ENCODE measurements around the gene LDLRAD3. TPM values are rescaled to one million over a fixed set of nuclear protein-coding genes. Genes with fewer than 3 reads are reported as not detected.

Gene LDLRAD3
- total and polyA plus RNA-seq, 8 donors, result 2.5 to 6.8 (median 5.6) TPM

DNA sequence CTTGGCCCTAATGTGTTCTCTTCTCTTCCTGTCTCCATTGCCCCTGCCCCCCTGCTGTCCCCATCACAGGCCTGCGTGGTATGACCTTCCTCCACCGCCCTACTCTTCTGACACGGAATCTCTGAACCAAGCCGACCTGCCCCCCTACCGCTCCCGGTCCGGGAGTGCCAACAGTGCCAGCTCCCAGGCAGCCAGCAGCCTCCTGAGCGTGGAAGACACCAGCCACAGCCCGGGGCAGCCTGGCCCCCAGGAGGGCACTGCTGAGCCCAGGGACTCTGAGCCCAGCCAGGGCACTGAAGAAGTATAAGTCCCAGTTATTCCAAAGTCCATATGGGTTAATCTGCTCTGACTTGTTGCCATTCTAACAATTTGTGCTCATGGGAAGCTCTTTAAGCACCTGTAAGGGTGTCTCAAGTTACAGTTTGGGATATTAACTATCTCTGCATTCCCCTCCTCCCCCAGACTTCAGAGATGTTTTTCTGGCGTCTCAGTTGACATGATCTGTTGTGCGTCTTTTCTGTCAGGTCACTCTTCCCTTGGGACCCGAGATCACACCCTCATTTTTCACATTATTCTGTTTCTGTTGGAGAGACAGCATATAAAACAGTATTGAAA, 285.3 kb downstream of the LDLRAD3 start:
- TF ChIP-seq, protein P1, sequence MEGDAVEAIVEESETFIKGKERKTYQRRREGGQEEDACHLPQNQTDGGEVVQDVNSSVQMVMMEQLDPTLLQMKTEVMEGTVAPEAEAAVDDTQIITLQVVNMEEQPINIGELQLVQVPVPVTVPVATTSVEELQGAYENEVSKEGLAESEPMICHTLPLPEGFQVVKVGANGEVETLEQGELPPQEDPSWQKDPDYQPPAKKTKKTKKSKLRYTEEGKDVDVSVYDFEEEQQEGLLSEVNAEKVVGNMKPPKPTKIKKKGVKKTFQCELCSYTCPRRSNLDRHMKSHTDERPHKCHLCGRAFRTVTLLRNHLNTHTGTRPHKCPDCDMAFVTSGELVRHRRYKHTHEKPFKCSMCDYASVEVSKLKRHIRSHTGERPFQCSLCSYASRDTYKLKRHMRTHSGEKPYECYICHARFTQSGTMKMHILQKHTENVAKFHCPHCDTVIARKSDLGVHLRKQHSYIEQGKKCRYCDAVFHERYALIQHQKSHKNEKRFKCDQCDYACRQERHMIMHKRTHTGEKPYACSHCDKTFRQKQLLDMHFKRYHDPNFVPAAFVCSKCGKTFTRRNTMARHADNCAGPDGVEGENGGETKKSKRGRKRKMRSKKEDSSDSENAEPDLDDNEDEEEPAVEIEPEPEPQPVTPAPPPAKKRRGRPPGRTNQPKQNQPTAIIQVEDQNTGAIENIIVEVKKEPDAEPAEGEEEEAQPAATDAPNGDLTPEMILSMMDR (IDR thresholded peaks at IDR 0.05), result no peak
- H3K27me3 ChIP-seq, result no peaks in the 10 kb centered on the region
- FAIRE-seq (no peak), DNase-seq (no peak), ATAC-seq (no peak)
- H3K4me3 ChIP-seq, result no peak overlapping the region
- no peak overlapping the region for H3K27ac ChIP-seq
- intact Hi-C loops (cut with DNase I), result no loop called here
- no peaks in the 10 kb centered on the region for H3K9me3 ChIP-seq
- WGBS, 2 donors, result 87 to 93% methylated on average over 12 of the region's 12 CpGs
- H3K36me3 ChIP-seq, result no peaks in the 10 kb centered on the region
- no peaks in the 10 kb centered on the region for H3K4me1 ChIP-seq

GRCh38 chr11:36230779-36231699, 287.2 kb downstream of the LDLRAD3 start:
- no peak for FAIRE-seq
- 67 to 77% methylated on average over 11 of the region's 11 CpGs for WGBS, 2 donors

GRCh38 chr11:36233204-36233603, 289.3 kb downstream of the LDLRAD3 start:
- H3K36me3 ChIP-seq, result no peaks in the 10 kb centered on the region
- TF ChIP-seq, protein P1 (IDR thresholded peaks at IDR 0.05), result no peak
- DNase-seq (no peak), ATAC-seq (no peak), FAIRE-seq (no peak)
- intact Hi-C loops (cut with DNase I), result no loop called here
- H3K4me1 ChIP-seq, result no peaks in the 10 kb centered on the region
- no peaks in the 10 kb centered on the region for H3K27me3 ChIP-seq
- no peak overlapping the region for H3K4me3 ChIP-seq
- 61 to 64% methylated on average over 3 of the region's 3 CpGs for WGBS, 2 donors
- H3K9me3 ChIP-seq, result no peaks in the 10 kb centered on the region
- H3K27ac ChIP-seq, result no peak overlapping the region

More at GRCh38 chr11:36230779-36231699, 287.2 kb downstream of the LDLRAD3 start:
- Histone ChIP-seq H3K36me3 (no peaks in the 10 kb centered on the region), H3K4me3 (no peak overlapping the region), H3K27me3 (no peaks in the 10 kb centered on the region), H3K9me3 (no peaks in the 10 kb centered on the region), H3K27ac (no peak overlapping the region), H3K4me1 (no peaks in the 10 kb centered on the region)
- TF ChIP-seq, protein P1 (IDR thresholded peaks at IDR 0.05), result no peak
- no peak for DNase-seq
- intact Hi-C loops (cut with DNase I), result no loop called here
- no peak for ATAC-seq

DNA sequence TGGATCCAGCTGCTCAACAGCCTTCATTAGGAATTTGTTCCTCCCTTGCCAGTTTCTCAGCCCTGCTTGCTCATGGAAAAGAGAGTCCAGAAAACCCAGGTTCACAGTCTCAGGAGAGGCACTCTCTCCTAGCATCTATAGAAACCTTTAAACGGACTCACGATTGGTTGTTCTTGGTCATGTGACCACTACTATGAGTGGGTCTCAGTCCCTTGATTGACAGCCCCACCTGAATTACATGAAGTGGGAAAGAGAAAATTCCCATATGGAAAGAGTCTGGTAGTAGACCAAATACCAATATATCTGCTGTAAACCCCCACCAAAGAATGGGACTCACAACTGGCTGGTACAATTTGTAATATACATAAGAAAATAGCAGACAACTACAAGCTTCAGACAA, 291.0 kb downstream of the LDLRAD3 start:
- Histone ChIP-seq H3K4me1 (no peaks in the 10 kb centered on the region), H3K4me3 (no peak overlapping the region), H3K9me3 (no peaks in the 10 kb centered on the region), H3K27me3 (no peaks in the 10 kb centered on the region), H3K27ac (no peak overlapping the region), H3K36me3 (no peaks in the 10 kb centered on the region)
- TF ChIP-seq, protein P1 (IDR thresholded peaks at IDR 0.05), result no peak
- DNase-seq (no peak), ATAC-seq (no peak), FAIRE-seq (no peak)
- 93 to 96% methylated on average over 2 of the region's 2 CpGs for WGBS, 2 donors
- intact Hi-C loops (cut with DNase I), result no loop called here

Measured in pancreas (tissue), 10 donors.